ENCODE measurements around the gene ARHGAP18.
A peak's percentile ranks its signal among the peaks of the same experiment; 100 is the strongest.

The ARHGAP18 gene

GRCh38 chr6:129638055-129638684 lies 71.8 kb downstream of the ARHGAP18 start:
- no peak for DNase-seq

GRCh38 chr6:129637340-129638054 lies 72.5 kb downstream of the ARHGAP18 start:
- DNase-seq = no peak

- peak; percentile 30 for DNase-seq
Observed at GRCh38 chr6:129635396-129636130, 74.4 kb downstream of the ARHGAP18 start.

- DNase-seq = no peak
Observed at GRCh38 chr6:129634411-129635230, 75.4 kb downstream of the ARHGAP18 start.

GRCh38 chr6:129633529-129633928 lies 76.4 kb downstream of the ARHGAP18 start:
- no peak for DNase-seq

GRCh38 chr6:129632172-129632613 lies 77.8 kb downstream of the ARHGAP18 start:
- DNase-seq = no peak

- no peak for DNase-seq
Observed at GRCh38 chr6:129631070-129631469, 78.9 kb downstream of the ARHGAP18 start.

GRCh38 chr6:129630596-129630995 lies 79.4 kb downstream of the ARHGAP18 start:
- no peak for DNase-seq

GRCh38 chr6:129628101-129628815 lies 81.7 kb downstream of the ARHGAP18 start:
- DNase-seq = no peak

- no peak for DNase-seq
Observed at GRCh38 chr6:129624488-129624887, 85.5 kb downstream of the ARHGAP18 start.

- DNase-seq = peak; percentile 37
Observed at GRCh38 chr6:129623008-129623732, 86.8 kb downstream of the ARHGAP18 start.

GRCh38 chr6:129621252-129621651 lies 88.7 kb downstream of the ARHGAP18 start:
- DNase-seq = peak; percentile 37

GRCh38 chr6:129620234-129620610 lies 89.8 kb downstream of the ARHGAP18 start:
- no peak for DNase-seq

- DNase-seq = no peak
Observed at GRCh38 chr6:129619579-129620233, 90.3 kb downstream of the ARHGAP18 start.

GRCh38 chr6:129617986-129618385 lies 92.0 kb downstream of the ARHGAP18 start:
- no peak for DNase-seq

- DNase-seq = no peak
Observed at GRCh38 chr6:129615496-129615895, 94.5 kb downstream of the ARHGAP18 start.

GRCh38 chr6:129615020-129615419 lies 95.0 kb downstream of the ARHGAP18 start:
- no peak for DNase-seq

GRCh38 chr6:129614464-129614863 lies 95.5 kb downstream of the ARHGAP18 start:
- DNase-seq = no peak

- no peak for DNase-seq
Observed at GRCh38 chr6:129612440-129612839, 97.5 kb downstream of the ARHGAP18 start.

GRCh38 chr6:129609635-129610034 lies 100.3 kb downstream of the ARHGAP18 start:
- DNase-seq = no peak

Measured in suppressor macrophage treated with lipopolysaccharide for 4 hours (primary cell).